Measurements from ENCODE around the gene U2SURP. TPM values are rescaled to one million over a fixed set of nuclear protein-coding genes. Genes with fewer than 3 reads are reported as not detected.
A peak's percentile ranks its signal among the peaks of the same experiment; 100 is the strongest.

U2SURP gene
- total and polyA plus RNA-seq, 10 of the 15 experiments (the other 5 are each of a cell fraction or from before 2014, with no cell fraction given): 76.3 to 277 (median 150) TPM

DNA sequence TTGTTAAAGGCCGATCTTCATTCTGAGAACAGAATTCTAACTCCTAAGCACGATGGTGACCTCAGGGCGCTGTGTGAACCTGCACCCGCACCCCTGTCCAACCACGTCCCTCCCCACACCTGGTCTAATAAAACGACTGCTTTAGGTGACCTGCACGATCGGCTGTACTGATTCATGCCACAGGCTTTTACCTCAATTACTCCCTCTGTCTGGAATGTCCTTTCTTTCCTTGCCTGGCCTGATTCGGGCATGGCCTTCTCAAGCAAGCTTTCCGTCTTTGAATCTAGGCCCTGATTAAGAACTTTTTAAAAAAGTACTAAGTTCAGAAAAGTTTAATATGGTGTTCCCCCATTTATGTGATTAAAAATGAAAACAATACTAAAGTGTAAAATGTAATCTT lies 842 bp upstream of the U2SURP start:
- Histone ChIP-seq H3K4me1 (ENCODE audit: control insufficient read depth, insufficient read depth, low read length) (no peaks in the 10 kb centered on the region), H3K27ac (ENCODE audit: control insufficient read depth, insufficient read depth) (peak overlapping the region; percentile 89; the same call in 1 of the 2 replicates), H3K27me3 (replicated peaks in 1 of 2; ENCODE audit: control insufficient read depth in 2 of 2, insufficient read depth in 2 of 2, low read length in 1 of 2) (no peaks in the 10 kb centered on the region), H3K79me2 (ENCODE audit: control insufficient read depth, insufficient read depth, low read length) (peaks cover 45% of the 10 kb centered on the region), H3K36me3 (ENCODE audit: control insufficient read depth in 2 of 2, insufficient read depth in 2 of 2, low read length in 1 of 2) (no peaks in the 10 kb centered on the region), H3K4me3 (peak overlapping the region; percentile 88), H3K4me2 (ENCODE audit: control insufficient read depth, insufficient read depth) (peak overlapping the region; percentile 93), H3K9ac (ENCODE audit: control insufficient read depth, insufficient read depth, low read length) (peak overlapping the region; percentile 86), H2AFZ (ENCODE audit: control insufficient read depth, low read depth, low read length) (peak overlapping the region; percentile 97), H3K9me3 (replicated peaks; ENCODE audit: control insufficient read depth, insufficient read depth, low read length) (no peaks in the 10 kb centered on the region), H4K20me1 (ENCODE audit: control insufficient read depth, insufficient read depth) (no peaks in the 10 kb centered on the region)
- ChIA-PET SMC1A (ENCODE audit: uncharacterized antibody, unreplicated experiment) (interaction anchor here (0.6 to 3.2 kb wide), 10 partner anchors 8 to 974 kb away, joined by 3 to 27 read pairs (median 4); no protein-coding TSS in a partner anchor), POLR2A (interaction anchor here (0.6 to 3.9 kb wide), 9 partner anchors 10 to 972 kb away, joined by 3 to 21 read pairs (median 5); no protein-coding TSS in a partner anchor), RAD21 (ENCODE audit: unreplicated experiment) (interaction anchor here (1.0 to 2.4 kb wide), 6 partner anchors 8 to 423 kb away, joined by 4 to 23 read pairs (median 4); no protein-coding TSS in a partner anchor), CTCF (interaction anchor here (1.0 to 5.0 kb wide), 7 partner anchors 10 to 674 kb away, joined by 4 to 52 read pairs (median 8); no protein-coding TSS in a partner anchor)
- intact Hi-C loops (cut with micrococcal nuclease; ENCODE audit: unreplicated experiment) (loop anchor here (5.0 kb wide), 2 partner anchors 423 to 553 kb away; partner anchors contain the start of genes ATR and XRN1), in situ Hi-C loops (cut with MboI) (no loop called here)
- no peak for DNase-seq (ENCODE audit: low read depth, low spot score)
- FAIRE-seq: no peak
- no TSS peak for BruUV-seq (replicated peaks)
- WGBS (ENCODE audit: insufficient coverage, insufficient replicate concordance, low lambda C conversion rate, missing lambda C conversion rate): 65% methylated on average over 10 of the region's 10 CpGs
- no peak for ATAC-seq
- TF ChIP-seq, protein P1, sequence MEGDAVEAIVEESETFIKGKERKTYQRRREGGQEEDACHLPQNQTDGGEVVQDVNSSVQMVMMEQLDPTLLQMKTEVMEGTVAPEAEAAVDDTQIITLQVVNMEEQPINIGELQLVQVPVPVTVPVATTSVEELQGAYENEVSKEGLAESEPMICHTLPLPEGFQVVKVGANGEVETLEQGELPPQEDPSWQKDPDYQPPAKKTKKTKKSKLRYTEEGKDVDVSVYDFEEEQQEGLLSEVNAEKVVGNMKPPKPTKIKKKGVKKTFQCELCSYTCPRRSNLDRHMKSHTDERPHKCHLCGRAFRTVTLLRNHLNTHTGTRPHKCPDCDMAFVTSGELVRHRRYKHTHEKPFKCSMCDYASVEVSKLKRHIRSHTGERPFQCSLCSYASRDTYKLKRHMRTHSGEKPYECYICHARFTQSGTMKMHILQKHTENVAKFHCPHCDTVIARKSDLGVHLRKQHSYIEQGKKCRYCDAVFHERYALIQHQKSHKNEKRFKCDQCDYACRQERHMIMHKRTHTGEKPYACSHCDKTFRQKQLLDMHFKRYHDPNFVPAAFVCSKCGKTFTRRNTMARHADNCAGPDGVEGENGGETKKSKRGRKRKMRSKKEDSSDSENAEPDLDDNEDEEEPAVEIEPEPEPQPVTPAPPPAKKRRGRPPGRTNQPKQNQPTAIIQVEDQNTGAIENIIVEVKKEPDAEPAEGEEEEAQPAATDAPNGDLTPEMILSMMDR (IDR thresholded peaks at IDR 0.05 in 2 of 3, conservative IDR thresholded peaks at IDR 0.05 in 1 of 3; ENCODE audit: control insufficient read depth in 2 of 3, extremely low read depth in 1 of 3, insufficient read depth in 1 of 3, low read depth in 3 of 3, low read length in 3 of 3): no peak
- TF ChIP-seq, protein P2, sequence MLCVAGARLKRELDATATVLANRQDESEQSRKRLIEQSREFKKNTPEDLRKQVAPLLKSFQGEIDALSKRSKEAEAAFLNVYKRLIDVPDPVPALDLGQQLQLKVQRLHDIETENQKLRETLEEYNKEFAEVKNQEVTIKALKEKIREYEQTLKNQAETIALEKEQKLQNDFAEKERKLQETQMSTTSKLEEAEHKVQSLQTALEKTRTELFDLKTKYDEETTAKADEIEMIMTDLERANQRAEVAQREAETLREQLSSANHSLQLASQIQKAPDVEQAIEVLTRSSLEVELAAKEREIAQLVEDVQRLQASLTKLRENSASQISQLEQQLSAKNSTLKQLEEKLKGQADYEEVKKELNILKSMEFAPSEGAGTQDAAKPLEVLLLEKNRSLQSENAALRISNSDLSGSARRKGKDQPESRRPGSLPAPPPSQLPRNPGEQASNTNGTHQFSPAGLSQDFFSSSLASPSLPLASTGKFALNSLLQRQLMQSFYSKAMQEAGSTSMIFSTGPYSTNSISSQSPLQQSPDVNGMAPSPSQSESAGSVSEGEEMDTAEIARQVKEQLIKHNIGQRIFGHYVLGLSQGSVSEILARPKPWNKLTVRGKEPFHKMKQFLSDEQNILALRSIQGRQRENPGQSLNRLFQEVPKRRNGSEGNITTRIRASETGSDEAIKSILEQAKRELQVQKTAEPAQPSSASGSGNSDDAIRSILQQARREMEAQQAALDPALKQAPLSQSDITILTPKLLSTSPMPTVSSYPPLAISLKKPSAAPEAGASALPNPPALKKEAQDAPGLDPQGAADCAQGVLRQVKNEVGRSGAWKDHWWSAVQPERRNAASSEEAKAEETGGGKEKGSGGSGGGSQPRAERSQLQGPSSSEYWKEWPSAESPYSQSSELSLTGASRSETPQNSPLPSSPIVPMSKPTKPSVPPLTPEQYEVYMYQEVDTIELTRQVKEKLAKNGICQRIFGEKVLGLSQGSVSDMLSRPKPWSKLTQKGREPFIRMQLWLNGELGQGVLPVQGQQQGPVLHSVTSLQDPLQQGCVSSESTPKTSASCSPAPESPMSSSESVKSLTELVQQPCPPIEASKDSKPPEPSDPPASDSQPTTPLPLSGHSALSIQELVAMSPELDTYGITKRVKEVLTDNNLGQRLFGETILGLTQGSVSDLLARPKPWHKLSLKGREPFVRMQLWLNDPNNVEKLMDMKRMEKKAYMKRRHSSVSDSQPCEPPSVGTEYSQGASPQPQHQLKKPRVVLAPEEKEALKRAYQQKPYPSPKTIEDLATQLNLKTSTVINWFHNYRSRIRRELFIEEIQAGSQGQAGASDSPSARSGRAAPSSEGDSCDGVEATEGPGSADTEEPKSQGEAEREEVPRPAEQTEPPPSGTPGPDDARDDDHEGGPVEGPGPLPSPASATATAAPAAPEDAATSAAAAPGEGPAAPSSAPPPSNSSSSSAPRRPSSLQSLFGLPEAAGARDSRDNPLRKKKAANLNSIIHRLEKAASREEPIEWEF (IDR thresholded peaks at IDR 0.05; ENCODE audit: insufficient replicate concordance, low read depth, low read length): no peak
- TF ChIP-seq, protein P3, sequence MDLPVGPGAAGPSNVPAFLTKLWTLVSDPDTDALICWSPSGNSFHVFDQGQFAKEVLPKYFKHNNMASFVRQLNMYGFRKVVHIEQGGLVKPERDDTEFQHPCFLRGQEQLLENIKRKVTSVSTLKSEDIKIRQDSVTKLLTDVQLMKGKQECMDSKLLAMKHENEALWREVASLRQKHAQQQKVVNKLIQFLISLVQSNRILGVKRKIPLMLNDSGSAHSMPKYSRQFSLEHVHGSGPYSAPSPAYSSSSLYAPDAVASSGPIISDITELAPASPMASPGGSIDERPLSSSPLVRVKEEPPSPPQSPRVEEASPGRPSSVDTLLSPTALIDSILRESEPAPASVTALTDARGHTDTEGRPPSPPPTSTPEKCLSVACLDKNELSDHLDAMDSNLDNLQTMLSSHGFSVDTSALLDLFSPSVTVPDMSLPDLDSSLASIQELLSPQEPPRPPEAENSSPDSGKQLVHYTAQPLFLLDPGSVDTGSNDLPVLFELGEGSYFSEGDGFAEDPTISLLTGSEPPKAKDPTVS (IDR thresholded peaks at IDR 0.05; ENCODE audit: low read depth, low read length): no peak
- TF ChIP-seq ESRRA (IDR thresholded peaks at IDR 0.05; ENCODE audit: low read length): no peak
- TF ChIP-seq FOXK2 (IDR thresholded peaks at IDR 0.05): no peak
- TF ChIP-seq, protein P4, sequence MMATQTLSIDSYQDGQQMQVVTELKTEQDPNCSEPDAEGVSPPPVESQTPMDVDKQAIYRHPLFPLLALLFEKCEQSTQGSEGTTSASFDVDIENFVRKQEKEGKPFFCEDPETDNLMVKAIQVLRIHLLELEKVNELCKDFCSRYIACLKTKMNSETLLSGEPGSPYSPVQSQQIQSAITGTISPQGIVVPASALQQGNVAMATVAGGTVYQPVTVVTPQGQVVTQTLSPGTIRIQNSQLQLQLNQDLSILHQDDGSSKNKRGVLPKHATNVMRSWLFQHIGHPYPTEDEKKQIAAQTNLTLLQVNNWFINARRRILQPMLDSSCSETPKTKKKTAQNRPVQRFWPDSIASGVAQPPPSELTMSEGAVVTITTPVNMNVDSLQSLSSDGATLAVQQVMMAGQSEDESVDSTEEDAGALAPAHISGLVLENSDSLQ (IDR thresholded peaks at IDR 0.05): no peak
- no peak for TF ChIP-seq NFYA (IDR thresholded peaks at IDR 0.05; ENCODE audit: borderline replicate concordance, low read depth, low read length)
- TF ChIP-seq IRF4 (IDR thresholded peaks at IDR 0.05; ENCODE audit: low read depth, low read length): no peak
- TF ChIP-seq, protein P5, sequence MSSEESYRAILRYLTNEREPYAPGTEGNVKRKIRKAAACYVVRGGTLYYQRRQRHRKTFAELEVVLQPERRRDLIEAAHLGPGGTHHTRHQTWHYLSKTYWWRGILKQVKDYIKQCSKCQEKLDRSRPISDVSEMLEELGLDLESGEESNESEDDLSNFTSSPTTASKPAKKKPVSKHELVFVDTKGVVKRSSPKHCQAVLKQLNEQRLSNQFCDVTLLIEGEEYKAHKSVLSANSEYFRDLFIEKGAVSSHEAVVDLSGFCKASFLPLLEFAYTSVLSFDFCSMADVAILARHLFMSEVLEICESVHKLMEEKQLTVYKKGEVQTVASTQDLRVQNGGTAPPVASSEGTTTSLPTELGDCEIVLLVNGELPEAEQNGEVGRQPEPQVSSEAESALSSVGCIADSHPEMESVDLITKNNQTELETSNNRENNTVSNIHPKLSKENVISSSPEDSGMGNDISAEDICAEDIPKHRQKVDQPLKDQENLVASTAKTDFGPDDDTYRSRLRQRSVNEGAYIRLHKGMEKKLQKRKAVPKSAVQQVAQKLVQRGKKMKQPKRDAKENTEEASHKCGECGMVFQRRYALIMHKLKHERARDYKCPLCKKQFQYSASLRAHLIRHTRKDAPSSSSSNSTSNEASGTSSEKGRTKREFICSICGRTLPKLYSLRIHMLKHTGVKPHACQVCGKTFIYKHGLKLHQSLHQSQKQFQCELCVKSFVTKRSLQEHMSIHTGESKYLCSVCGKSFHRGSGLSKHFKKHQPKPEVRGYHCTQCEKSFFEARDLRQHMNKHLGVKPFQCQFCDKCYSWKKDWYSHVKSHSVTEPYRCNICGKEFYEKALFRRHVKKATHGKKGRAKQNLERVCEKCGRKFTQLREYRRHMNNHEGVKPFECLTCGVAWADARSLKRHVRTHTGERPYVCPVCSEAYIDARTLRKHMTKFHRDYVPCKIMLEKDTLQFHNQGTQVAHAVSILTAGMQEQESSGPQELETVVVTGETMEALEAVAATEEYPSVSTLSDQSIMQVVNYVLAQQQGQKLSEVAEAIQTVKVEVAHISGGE (CRISPR knock-in tag; IDR thresholded peaks at IDR 0.05): no peak
